GM12801 (cell line): Measurements from ENCODE around the gene ATAD3A.

Experiments
- CTCF ChIP-seq: IDR thresholded peaks from one replicate; pipeline ENCODE4 v1.5.1; 2011; ENCODE audit warnings: control low read depth; ENCODE audit not compliant: insufficient read length; ENCODE audit errors: extremely low read depth

Gene ATAD3A

GRCh38 chr1:1569341-1569740 is 57.4 kb downstream of the ATAD3A start:
- no peak for TF ChIP-seq CTCF

- TF ChIP-seq CTCF: no peak
Measured at GRCh38 chr1:1573843-1574720, 62.1 kb downstream of the ATAD3A start.

DNA sequence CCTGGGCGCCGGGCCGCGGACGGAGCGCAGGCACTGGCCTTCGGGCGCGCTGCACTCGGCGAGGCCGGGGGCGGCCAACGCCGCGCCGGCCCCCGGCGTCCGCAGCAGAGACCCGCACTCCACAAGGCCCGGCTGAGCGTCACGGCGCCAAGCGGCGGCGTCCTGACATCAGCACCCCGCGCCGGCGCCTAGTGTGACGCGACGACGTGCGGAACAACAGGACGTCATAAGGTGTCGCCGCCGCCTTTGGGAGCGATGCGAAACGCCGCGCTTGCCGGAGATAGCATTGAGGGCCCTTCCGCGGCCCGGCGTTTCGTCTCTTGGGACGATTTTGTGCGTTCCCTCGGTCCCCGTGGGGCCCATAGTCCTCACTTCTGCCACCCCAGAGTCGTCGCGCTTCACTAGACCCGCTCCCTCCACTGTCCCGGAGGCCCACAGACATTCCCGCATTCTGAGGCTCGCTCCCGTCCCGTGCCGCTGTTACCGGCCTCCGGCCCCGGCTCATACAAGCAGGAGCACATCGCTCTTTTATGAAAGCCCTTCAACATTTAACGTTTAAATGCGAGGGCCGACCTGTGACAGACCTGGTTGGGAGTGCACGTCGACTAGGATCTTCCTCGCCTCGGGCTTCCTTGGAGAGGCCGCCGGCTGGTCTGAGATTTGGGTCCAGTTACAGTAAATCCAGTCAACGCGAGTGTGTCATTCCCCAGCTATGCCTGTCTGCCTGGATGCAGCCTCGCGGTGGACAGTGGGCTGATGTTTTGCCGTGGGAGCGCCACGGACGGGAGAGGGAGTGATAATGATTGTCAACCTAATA is 63.0 kb downstream of the ATAD3A start, which contains the start of gene SSU72:
TSS of gene SSU72 (minus strand) at position 143 of the 817 bp plus-strand sequence. CDS start 306 bp downstream, outside the sequence.
- no peak for TF ChIP-seq CTCF

DNA sequence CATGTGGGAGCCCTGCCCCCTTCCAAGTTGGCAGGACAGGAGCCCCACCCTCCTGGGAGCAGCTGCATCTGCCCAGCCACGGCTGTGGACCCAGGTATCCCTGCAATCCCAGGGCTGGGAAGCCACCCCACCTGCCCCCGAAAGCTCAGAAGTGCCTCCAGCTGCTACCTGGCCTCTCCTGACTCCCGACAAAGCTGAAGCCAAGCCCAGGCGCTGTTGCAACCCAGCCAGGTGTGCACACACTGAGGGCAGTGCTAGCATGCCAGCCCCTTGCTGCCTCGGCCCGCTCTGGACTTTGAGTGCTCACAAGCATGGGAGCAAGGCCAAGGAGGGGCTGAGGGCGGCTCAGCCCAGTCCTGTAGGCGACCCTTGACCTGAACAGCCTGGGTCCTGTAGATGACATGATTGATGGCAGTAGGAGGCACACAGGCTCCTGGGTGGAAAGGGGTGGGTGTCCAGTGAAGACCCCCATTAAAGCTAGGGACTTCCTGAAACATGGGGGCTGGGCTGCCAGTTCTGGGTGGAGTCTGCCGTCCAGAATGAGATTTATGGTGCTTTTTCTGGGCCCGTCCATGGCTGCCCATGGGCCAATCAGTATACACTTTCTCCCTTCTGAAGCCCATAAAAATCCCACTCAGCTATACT is 65.5 kb downstream of the ATAD3A start:
- TF ChIP-seq CTCF: no peak

DNA sequence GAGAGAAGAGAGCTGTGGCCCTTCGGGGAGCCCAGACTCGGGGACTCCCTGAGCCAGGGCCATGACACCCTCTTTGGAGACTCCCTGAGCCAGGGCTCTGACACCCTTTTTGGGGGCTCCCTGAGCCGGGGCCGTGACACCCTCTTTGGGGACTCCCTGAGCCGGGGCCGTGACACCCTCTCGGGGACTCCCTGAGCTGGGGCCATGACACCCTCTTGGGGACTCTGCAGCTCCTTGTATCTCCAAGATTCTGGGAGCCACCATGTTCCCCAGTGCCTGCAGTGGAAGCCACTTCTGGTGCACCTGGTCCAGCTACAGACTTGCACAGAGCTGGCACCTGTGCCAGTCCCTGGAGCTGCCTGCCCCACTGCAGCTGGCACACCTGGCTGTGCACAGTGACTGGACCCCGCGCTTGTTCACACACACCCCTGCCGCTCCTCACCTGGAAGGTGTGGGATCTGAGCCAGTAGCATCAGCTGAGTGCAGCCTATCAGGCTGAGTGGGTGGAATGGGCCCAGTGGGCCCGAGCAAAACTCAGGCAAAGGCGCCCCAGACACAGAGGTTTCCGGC is 66.5 kb downstream of the ATAD3A start:
- no peak for TF ChIP-seq CTCF

DNA sequence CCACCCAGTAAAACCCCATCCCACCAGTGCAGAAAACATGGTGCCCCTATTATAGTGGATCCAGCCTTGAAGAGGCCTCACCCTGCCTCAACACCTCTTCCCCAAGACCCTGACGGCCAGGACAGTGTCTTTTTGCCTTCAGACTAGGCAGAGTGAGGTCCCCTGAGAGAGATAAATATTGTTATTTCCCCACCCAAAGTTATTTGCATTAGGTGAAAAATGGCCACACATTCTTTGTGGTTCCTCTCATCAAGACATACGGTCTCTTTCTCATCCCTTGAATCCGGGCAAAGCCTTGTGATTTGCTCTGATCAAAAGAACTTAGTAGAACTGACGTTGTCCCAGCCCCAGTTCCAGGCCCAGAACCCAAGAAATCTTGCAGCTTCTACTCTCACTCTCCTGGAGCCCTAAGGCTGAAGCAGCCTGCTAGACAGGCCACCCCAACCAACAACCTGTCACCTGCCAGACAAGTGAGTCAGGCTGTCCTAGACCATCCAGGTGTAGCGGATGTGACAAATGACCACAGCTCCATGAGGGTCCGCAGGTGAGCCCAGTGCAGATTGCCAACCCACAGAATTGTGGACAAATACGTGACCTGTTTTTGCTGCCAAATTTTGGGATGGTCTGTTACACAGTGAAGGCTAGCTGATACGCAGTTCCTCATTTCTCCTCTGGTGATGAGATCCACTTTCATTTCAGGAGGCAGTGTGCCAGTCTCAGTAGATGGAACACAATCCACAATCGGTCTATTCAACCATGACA is 70.8 kb downstream of the ATAD3A start:
- TF ChIP-seq CTCF: no peak
